K562 (cell line): ENCODE results near the gene ERP29. TPM values are rescaled to one million over a fixed set of nuclear protein-coding genes. Genes with fewer than 3 reads are reported as not detected.

Experiments
- ATAC-seq: fragments of 200-7000 bp; cut with Tn5 transposase; 3 replicates; pipeline ENCODE4 v1.9.1; 2020; ENCODE audit warnings: moderate library complexity
- BruUV-seq: library from RNA; stranded (reverse); fragments of 400-500 nt; replicated peaks from 2 replicates; lab custom pipeline; 2021; lab: Mats Ljungman, UMichigan
- CTCF ChIA-PET: fragments of 300-600 bp; formaldehyde crosslinking; extraction: SDS; loops from one replicate; lab custom pipeline; 2021; ENCODE audit warnings: low intra/inter-chr PET ratio; lab: Yijun Ruan, JAX
- POLR2A ChIA-PET: fragments of 300-600, 350-650 bp; sonication (Branson Sonifier 250); formaldehyde crosslinking; extraction: SDS; loops from one replicate; lab custom pipeline; 2021; ENCODE audit warnings: antibody characterized with exemption, inconsistent platforms; lab: Yijun Ruan, JAX
- DNase-seq, 4 experiments: peaks; one replicate each; pipeline versions ENCODE4 v3.0.0 to v3.0.0-alpha.2; 2011 to 2018; ENCODE audit warnings: low spot score in 3 of 4, mixed read lengths in 3 of 4; ENCODE audit errors: extremely low read depth in 1 of 4
- FAIRE-seq: peaks from 2 replicates; lab custom pipeline; 2011; peaks lifted over from hg19 to GRCh38; lab: Jason Lieb, UNC
- H2AFZ ChIP-seq: 2 replicates; pipeline ENCODE4 v1.6.0; 2011; ENCODE audit warnings: low read depth, low read length, control low read depth, inconsistent platforms
- H3K27ac ChIP-seq: fragments of 200-600 bp; 3 replicates; pipeline ENCODE4 v1.8.0; 2011; ENCODE audit warnings: low read depth, mild to moderate bottlenecking, control low read depth, inconsistent platforms, low read length, moderate library complexity, mixed read lengths; ENCODE audit errors: extremely low read depth
- H3K27me3 ChIP-seq, 2 experiments: fragments of 300-600 bp in 1 of 2; 2 replicates in 1 of 2; 3 replicates in 1 of 2; pipeline versions ENCODE4 v1.6.0 to v1.8.0; 2011; ENCODE audit warnings: inconsistent platforms in 2 of 2, low read length in 2 of 2, mild to moderate bottlenecking in 1 of 2, mixed read lengths in 1 of 2, moderate library complexity in 1 of 2; ENCODE audit not compliant: control insufficient read depth in 2 of 2, insufficient read depth in 2 of 2
- H3K36me3 ChIP-seq: fragments of 300-600 bp; 3 replicates; pipeline ENCODE4 v1.8.0; 2011; ENCODE audit warnings: mild to moderate bottlenecking, low read length, inconsistent platforms; ENCODE audit not compliant: control insufficient read depth, insufficient read depth
- H3K4me1 ChIP-seq, 2 experiments: fragments of 200-600 bp in 1 of 2; replicated peaks in 1 of 2; 2 replicates in 1 of 2; 3 replicates in 1 of 2; pipeline versions ENCODE4 v1.5.1 to v1.8.0; 2011; ENCODE audit warnings: inconsistent platforms in 2 of 2, low read length in 2 of 2, mild to moderate bottlenecking in 1 of 2, mixed read lengths in 1 of 2, moderate library complexity in 1 of 2; ENCODE audit not compliant: control insufficient read depth in 2 of 2, insufficient read depth in 2 of 2
- H3K4me2 ChIP-seq: 2 replicates; pipeline ENCODE4 v1.6.1; 2011; ENCODE audit warnings: low read length, control low read depth, inconsistent platforms, mixed read lengths; ENCODE audit not compliant: insufficient read depth
- H3K4me3 ChIP-seq: fragments of 200-600 bp; sonication (generic), shearing (Covaris generic); 2 replicates; pipeline ENCODE4 v1.5.1; 2016; ENCODE audit warnings: control low read depth, inconsistent platforms
- H3K79me2 ChIP-seq: fragments of 200-600 bp; 3 replicates; pipeline ENCODE4 v1.8.0; 2011; ENCODE audit warnings: low read length, inconsistent platforms; ENCODE audit not compliant: control insufficient read depth, insufficient read depth
- H3K9ac ChIP-seq, 2 experiments: 2 replicates each; pipeline versions ENCODE4 v1.6.0 to v1.6.1; 2011; ENCODE audit warnings: low read depth in 2 of 2, low read length in 2 of 2, control low read depth in 1 of 2, inconsistent platforms in 1 of 2, mild to moderate bottlenecking in 1 of 2, mixed read lengths in 1 of 2; ENCODE audit not compliant: insufficient read depth in 1 of 2
- H3K9me1 ChIP-seq: one replicate; pipeline ENCODE4 v1.6.0; 2011; ENCODE audit warnings: inconsistent platforms, mild to moderate bottlenecking, low read length, moderate library complexity; ENCODE audit not compliant: control insufficient read depth, insufficient read depth
- H3K9me3 ChIP-seq: replicated peaks from 2 replicates; pipeline ENCODE4 v1.5.1; 2011; ENCODE audit warnings: low read depth, low read length, inconsistent platforms; ENCODE audit not compliant: control insufficient read depth, insufficient read depth
- H4K20me1 ChIP-seq: replicated peaks from 2 replicates; pipeline ENCODE4 v1.6.1; 2011; ENCODE audit warnings: low read length, inconsistent platforms, mixed read lengths; ENCODE audit not compliant: control insufficient read depth, insufficient read depth
- DMBX1 ChIP-seq: fragments of 250-450 bp; sonication (Bioruptor Pico); IDR thresholded peaks from 2 replicates; pipeline ENCODE4 v1.8.0; 2022; ENCODE audit warnings: inconsistent platforms, mild to moderate bottlenecking, moderate library complexity, borderline replicate concordance
- DPF2 ChIP-seq: fragments of 450-650 bp; IDR thresholded peaks from 2 replicates; pipeline ENCODE4 v1.6.1; 2016
- FIP1L1 ChIP-seq: fragments of 200-400 bp; formaldehyde crosslinking; IDR thresholded peaks from 2 replicates; pipeline ENCODE4 v1.6.1; 2018; ENCODE audit warnings: mild to moderate bottlenecking, low read depth, low read length; ENCODE audit not compliant: poor library complexity, severe bottlenecking
- IRF2 ChIP-seq: sonication (generic); formaldehyde crosslinking; IDR thresholded peaks from 2 replicates; pipeline ENCODE4 v1.8.1; 2022; ENCODE audit warnings: mild to moderate bottlenecking, missing genetic modification reagents
- POLR2H ChIP-seq: IDR thresholded peaks from 2 replicates; pipeline ENCODE4 v1.6.1; 2016; ENCODE audit warnings: missing genetic modification characterization, low read depth, mild to moderate bottlenecking, control low read depth, missing compliant biosample characterization, moderate library complexity
- PTTG1 ChIP-seq: fragments of 450-650 bp; IDR thresholded peaks from 2 replicates; pipeline ENCODE4 v1.6.1; 2016; ENCODE audit warnings: low read depth, mild to moderate bottlenecking, missing genetic modification characterization, missing compliant biosample characterization
- TCFL5 ChIP-seq: fragments of 250-450 bp; sonication (Bioruptor Pico); conservative IDR thresholded peaks from 2 replicates; pipeline ENCODE4 v1.6.1; 2021; ENCODE audit warnings: mild to moderate bottlenecking, moderate library complexity, matching md5 sums
- TRIM24 ChIP-seq, 2 experiments: fragments of 450-650 bp; IDR thresholded peaks; 2 replicates each; pipeline ENCODE4 v1.6.1; 2016
- ZNF212 ChIP-seq: fragments of 450-650 bp; formaldehyde crosslinking; IDR thresholded peaks from 2 replicates; pipeline ENCODE4 v1.4.0; 2020; ENCODE audit warnings: mild to moderate bottlenecking
- ZNF23 ChIP-seq: fragments of 250-450 bp; sonication (Bioruptor Pico); IDR thresholded peaks from 2 replicates; pipeline ENCODE4 v1.4.0; 2020; ENCODE audit warnings: mild to moderate bottlenecking
- WGBS: fragments of 100-300 bp; shearing (Covaris generic); methylation state at CpG from one replicate; pipeline ENCODE4 v1.1.6; 2016; ENCODE audit warnings: low coverage, mixed read lengths; ENCODE audit not compliant: insufficient coverage; ENCODE audit errors: missing lambda C conversion rate; 5-methylcytosine and 5-hydroxymethylcytosine counted together
- in situ Hi-C: fragments of 300-500 bp; cut with MboI; formaldehyde crosslinking; loops from 4 replicates; pipeline ENCODE4 v1.15.0; 2018; ENCODE audit warnings: inconsistent platforms, mixed read lengths
- intact Hi-C: fragments of 100-400 bp; cut with micrococcal nuclease; formaldehyde crosslinking; loops from 2 replicates; pipeline ENCODE4 v1.14.2; 2022
- polyA plus RNA-seq, 8 experiments: library from polyadenylated mRNA; depleted of rRNA in 4 of 8; stranded (reverse) in 5 of 8; unstranded in 3 of 8; fragments of >200 nt; fragmentation: Nextera tagmentation in 2 of 8; fragmentation: Illumina TruSeq in 1 of 8; extraction: Ambion mirVana in 2 of 8; extraction: Trizol in 1 of 8; gene quantifications; 2 replicates each; pipeline versions ENCODE4 v1.2.1 to v1.2.3, GENCODE V29; 2011 to 2014; ENCODE audit warnings: inconsistent platforms in 1 of 8, missing spikeins in 1 of 8
- total RNA-seq, 7 experiments: library from RNA; depleted of rRNA in 6 of 7; stranded (reverse); fragments of >200 nt in 6 of 7; fragmentation: Illumina TruSeq in 2 of 7; extraction: Trizol in 2 of 7; gene quantifications; 2 replicates each; pipeline versions ENCODE4 v1.2.1 to v1.2.3, GENCODE V29; 2011 to 2021; ENCODE audit warnings: low replicate concordance in 1 of 7
- TF ChIP-seq, protein P1 (sequence below): sonication (generic); formaldehyde crosslinking; IDR thresholded peaks from 2 replicates; pipeline ENCODE4 v1.8.0; 2022; ENCODE audit warnings: mild to moderate bottlenecking, missing genetic modification reagents, borderline replicate concordance

Gene ERP29
- total and polyA plus RNA-seq, 9 of the 15 experiments (the other 6 are each of a cell fraction or from before 2014, with no cell fraction given), result 42.4 to 146 (median 111) TPM

DNA sequence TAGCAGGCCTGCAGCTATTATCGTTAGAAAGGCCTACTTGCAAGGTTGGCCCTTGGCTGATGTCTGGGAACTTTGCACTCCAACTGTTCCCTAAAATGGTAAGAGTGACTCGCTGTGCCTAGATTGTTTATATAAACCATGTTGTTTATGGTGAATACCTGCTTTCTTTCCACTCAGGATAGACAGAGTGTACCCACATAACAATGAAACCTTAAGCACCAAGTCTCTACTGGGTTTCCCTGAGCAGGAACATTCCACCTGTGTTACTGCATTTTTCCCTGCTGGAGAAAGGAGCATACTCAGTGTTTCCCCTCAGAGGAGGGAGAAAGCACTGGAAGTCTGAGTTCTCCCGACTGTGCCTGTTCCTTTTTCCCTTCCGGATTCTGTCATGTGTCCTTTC is 32.8 kb downstream of the ERP29 start:
- H3K79me2 ChIP-seq, result no peaks in the 10 kb centered on the region
- H3K27me3 ChIP-seq, result no peaks in the 10 kb centered on the region
- no TSS peak for BruUV-seq
- in situ Hi-C loops, result no loop called here
- WGBS, result 91% methylated on average over 3 of the region's 4 CpGs
- peaks cover 89% of the 10 kb centered on the region for H3K36me3 ChIP-seq
- no peak for TF ChIP-seq DPF2
- TF ChIP-seq TRIM24 (IDR thresholded peaks at IDR 0.05), result no peak
- TF ChIP-seq TCFL5, result no peak
- TF ChIP-seq DMBX1, result no peak
- TF ChIP-seq ZNF212, result no peak
- no peak for TF ChIP-seq FIP1L1
- no peak for TF ChIP-seq POLR2H (tag)
- TF ChIP-seq, protein P1, sequence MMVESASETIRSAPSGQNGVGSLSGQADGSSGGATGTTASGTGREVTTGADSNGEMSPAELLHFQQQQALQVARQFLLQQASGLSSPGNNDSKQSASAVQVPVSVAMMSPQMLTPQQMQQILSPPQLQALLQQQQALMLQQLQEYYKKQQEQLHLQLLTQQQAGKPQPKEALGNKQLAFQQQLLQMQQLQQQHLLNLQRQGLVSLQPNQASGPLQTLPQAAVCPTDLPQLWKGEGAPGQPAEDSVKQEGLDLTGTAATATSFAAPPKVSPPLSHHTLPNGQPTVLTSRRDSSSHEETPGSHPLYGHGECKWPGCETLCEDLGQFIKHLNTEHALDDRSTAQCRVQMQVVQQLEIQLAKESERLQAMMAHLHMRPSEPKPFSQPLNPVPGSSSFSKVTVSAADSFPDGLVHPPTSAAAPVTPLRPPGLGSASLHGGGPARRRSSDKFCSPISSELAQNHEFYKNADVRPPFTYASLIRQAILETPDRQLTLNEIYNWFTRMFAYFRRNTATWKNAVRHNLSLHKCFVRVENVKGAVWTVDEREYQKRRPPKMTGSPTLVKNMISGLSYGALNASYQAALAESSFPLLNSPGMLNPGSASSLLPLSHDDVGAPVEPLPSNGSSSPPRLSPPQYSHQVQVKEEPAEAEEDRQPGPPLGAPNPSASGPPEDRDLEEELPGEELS, result no peak
- no peak for TF ChIP-seq IRF2 (CRISPR knock-in tag)
- no peak for TF ChIP-seq PTTG1 (tag)
- TF ChIP-seq ZNF23, result no peak
- DNase-seq (no peak), FAIRE-seq (no peak), ATAC-seq (no peak)
- ChIA-PET CTCF (no interaction called here), POLR2A (no interaction called here)
- intact Hi-C loops, result no loop called here
- H3K9me3 ChIP-seq, result no peaks in the 10 kb centered on the region
- H3K9me1 ChIP-seq, result no peaks in the 10 kb centered on the region
- H2AFZ ChIP-seq, result no peak overlapping the region
- no peaks in the 10 kb centered on the region for H4K20me1 ChIP-seq
- H3K4me1 ChIP-seq, result no peaks in the 10 kb centered on the region
- H3K4me3 ChIP-seq, result no peak overlapping the region
- no peak overlapping the region for H3K9ac ChIP-seq
- H3K27ac ChIP-seq, result no peak overlapping the region
- no peak overlapping the region for H3K4me2 ChIP-seq
